ENCODE measurements around the gene RBBP8. TPM values are rescaled to one million over a fixed set of nuclear protein-coding genes. Genes with fewer than 3 reads are reported as not detected.

The RBBP8 gene
- total and polyA plus RNA-seq, 4 donors, result 24.9 to 64.3 (median 32.3) TPM

DNA sequence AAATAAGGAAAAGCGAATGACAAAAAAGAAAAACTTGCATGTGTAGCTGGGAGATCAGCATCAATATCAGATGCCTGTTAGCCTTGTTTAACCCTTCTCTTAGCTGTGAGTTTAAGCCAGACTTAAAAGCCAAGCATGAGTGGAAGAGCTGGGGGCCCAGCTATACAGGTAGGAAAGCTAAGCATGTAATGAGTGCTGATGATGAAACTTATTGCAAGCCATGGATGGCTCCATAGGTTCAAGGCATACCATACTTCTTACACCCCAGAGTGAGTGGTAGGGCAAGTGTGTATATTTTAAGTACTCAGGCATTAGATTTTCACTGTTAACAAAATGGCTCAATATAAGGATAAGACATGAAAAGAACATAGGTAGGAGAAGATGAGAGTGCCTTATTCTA lies 28.0 kb downstream of the RBBP8 start:
- H3K27me3 ChIP-seq (ENCODE audit: control insufficient read depth in 3 of 3, insufficient read depth in 3 of 3, low read length in 2 of 3), result no peaks in the 10 kb centered on the region
- TF ChIP-seq, protein P1, sequence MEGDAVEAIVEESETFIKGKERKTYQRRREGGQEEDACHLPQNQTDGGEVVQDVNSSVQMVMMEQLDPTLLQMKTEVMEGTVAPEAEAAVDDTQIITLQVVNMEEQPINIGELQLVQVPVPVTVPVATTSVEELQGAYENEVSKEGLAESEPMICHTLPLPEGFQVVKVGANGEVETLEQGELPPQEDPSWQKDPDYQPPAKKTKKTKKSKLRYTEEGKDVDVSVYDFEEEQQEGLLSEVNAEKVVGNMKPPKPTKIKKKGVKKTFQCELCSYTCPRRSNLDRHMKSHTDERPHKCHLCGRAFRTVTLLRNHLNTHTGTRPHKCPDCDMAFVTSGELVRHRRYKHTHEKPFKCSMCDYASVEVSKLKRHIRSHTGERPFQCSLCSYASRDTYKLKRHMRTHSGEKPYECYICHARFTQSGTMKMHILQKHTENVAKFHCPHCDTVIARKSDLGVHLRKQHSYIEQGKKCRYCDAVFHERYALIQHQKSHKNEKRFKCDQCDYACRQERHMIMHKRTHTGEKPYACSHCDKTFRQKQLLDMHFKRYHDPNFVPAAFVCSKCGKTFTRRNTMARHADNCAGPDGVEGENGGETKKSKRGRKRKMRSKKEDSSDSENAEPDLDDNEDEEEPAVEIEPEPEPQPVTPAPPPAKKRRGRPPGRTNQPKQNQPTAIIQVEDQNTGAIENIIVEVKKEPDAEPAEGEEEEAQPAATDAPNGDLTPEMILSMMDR (IDR thresholded peaks at IDR 0.05; ENCODE audit: control extremely low read depth, extremely low read depth), result no peak
- H3K27ac ChIP-seq (ENCODE audit: low read depth in 1 of 2, low read length in 1 of 2), result no peak overlapping the region
- DNase-seq (no peak), ATAC-seq (ENCODE audit: insufficient read depth, low FRiP score) (no peak)
- no peak overlapping the region for H3K9ac ChIP-seq (ENCODE audit: insufficient read depth in 1 of 2, low read length in 2 of 2)
- no peaks in the 10 kb centered on the region for H3K9me3 ChIP-seq (ENCODE audit: control insufficient read depth in 4 of 4, insufficient read depth in 3 of 4, low read length in 3 of 4)
- 97% methylated on average over 1 of the region's 1 CpG for WGBS, 2 donors
- H3K4me3 ChIP-seq, result no peak overlapping the region
- H3K36me3 ChIP-seq (ENCODE audit: control insufficient read depth in 4 of 4, insufficient read depth in 4 of 4, low read length in 4 of 4), result peaks cover 0 to 3% (median under 1%) of the 10 kb centered on the region in 4 donors
- H3K4me1 ChIP-seq (ENCODE audit: control insufficient read depth in 5 of 5, insufficient read depth in 5 of 5, low read length in 5 of 5), result no peaks in the 10 kb centered on the region

DNA sequence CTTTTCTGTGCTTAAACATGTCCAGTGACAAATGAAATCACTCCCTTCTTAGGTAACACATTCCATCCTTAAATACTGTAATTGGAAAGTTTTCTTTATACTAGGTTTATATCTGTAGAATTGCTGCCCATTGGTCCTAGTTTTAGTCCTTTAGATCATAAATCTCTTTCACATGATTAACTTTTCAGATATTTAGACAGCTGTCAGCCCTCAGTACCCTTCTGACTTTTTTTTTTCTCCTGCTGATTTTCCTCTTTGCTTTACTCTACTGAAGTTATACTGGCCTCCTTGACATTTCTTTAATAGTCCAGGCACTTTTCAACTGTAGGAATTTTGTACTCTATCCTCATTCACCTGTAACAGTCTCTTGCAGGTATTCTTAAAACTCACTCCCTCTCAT lies 28.9 kb downstream of the RBBP8 start:
- TF ChIP-seq, protein P1 (IDR thresholded peaks at IDR 0.05; ENCODE audit: control extremely low read depth, extremely low read depth), result no peak
- Histone ChIP-seq H3K4me1 (ENCODE audit: control insufficient read depth in 5 of 5, insufficient read depth in 5 of 5, low read length in 5 of 5) (no peaks in the 10 kb centered on the region), H3K4me3 (no peak overlapping the region), H3K27me3 (ENCODE audit: control insufficient read depth in 3 of 3, insufficient read depth in 3 of 3, low read length in 2 of 3) (no peaks in the 10 kb centered on the region), H3K9me3 (ENCODE audit: control insufficient read depth in 4 of 4, insufficient read depth in 3 of 4, low read length in 3 of 4) (no peaks in the 10 kb centered on the region), H3K36me3 (ENCODE audit: control insufficient read depth in 4 of 4, insufficient read depth in 4 of 4, low read length in 4 of 4) (peaks cover 0 to 3% (median 0%) of the 10 kb centered on the region in 4 donors), H3K9ac (ENCODE audit: insufficient read depth in 1 of 2, low read length in 2 of 2) (no peak overlapping the region), H3K27ac (ENCODE audit: low read depth in 1 of 2, low read length in 1 of 2) (no peak overlapping the region)
- no peak for DNase-seq
- ATAC-seq (ENCODE audit: insufficient read depth, low FRiP score), result no peak

DNA sequence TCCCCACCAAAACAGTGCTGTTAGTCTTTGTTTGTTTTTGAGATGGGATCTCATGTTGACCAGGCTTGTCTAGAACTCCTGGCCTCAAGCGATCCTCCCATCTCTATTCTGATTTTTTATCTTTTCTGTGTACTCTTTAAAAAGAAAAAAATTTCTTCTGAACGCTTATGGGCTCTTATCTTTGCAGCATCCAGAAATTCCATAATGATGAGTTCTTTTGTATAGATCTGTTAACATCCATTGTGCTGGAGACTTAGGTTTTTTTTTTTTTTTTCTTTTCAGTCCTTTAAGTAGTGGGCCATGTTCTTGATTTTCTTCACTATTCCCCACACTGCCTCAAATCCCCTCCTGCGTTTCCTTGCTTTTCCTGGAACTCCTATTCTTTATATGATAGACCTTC lies 31.0 kb downstream of the RBBP8 start:
- no peak overlapping the region for H3K4me3 ChIP-seq
- no peak overlapping the region for H3K9ac ChIP-seq (ENCODE audit: insufficient read depth in 1 of 2, low read length in 2 of 2)
- H3K27ac ChIP-seq (ENCODE audit: low read depth in 1 of 2, low read length in 1 of 2), result no peak overlapping the region
- no peaks in the 10 kb centered on the region for H3K9me3 ChIP-seq (ENCODE audit: control insufficient read depth in 4 of 4, insufficient read depth in 3 of 4, low read length in 3 of 4)
- H3K36me3 ChIP-seq (ENCODE audit: control insufficient read depth in 4 of 4, insufficient read depth in 4 of 4, low read length in 4 of 4), result peaks cover 0 to 1% (median 0%) of the 10 kb centered on the region in 4 donors
- TF ChIP-seq, protein P1 (IDR thresholded peaks at IDR 0.05; ENCODE audit: control extremely low read depth, extremely low read depth), result no peak
- ATAC-seq (ENCODE audit: insufficient read depth, low FRiP score) (no peak), DNase-seq (no peak)
- H3K4me1 ChIP-seq (ENCODE audit: control insufficient read depth in 5 of 5, insufficient read depth in 5 of 5, low read length in 5 of 5), result no peaks in the 10 kb centered on the region
- 88 to 95% methylated on average over 3 of the region's 3 CpGs for WGBS, 2 donors
- no peaks in the 10 kb centered on the region for H3K27me3 ChIP-seq (ENCODE audit: control insufficient read depth in 3 of 3, insufficient read depth in 3 of 3, low read length in 2 of 3)

DNA sequence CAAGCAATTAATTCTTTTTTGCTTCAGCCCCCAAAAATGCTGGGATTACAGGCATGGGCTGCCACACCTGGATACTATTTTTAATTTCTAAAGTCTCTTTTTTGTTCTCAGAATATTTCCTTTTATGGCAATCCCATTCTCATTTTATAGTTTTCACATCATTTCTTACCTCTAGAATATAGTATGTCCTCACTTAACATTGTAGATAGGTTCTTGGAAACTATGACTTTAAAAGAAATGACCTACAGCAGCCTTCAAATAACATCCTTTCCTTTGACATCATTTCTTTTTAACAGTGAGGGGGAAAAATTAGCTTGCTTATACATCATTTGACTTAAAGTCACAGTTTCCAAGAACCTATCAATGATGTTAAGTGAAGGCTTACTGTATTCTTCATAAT lies 31.6 kb downstream of the RBBP8 start:
- Histone ChIP-seq H3K27ac (ENCODE audit: low read depth in 1 of 2, low read length in 1 of 2) (no peak overlapping the region), H3K4me3 (no peak overlapping the region), H3K9ac (ENCODE audit: insufficient read depth in 1 of 2, low read length in 2 of 2) (no peak overlapping the region), H3K27me3 (ENCODE audit: control insufficient read depth in 3 of 3, insufficient read depth in 3 of 3, low read length in 2 of 3) (no peaks in the 10 kb centered on the region), H3K4me1 (ENCODE audit: control insufficient read depth in 5 of 5, insufficient read depth in 5 of 5, low read length in 5 of 5) (no peaks in the 10 kb centered on the region), H3K9me3 (ENCODE audit: control insufficient read depth in 4 of 4, insufficient read depth in 3 of 4, low read length in 3 of 4) (no peaks in the 10 kb centered on the region), H3K36me3 (ENCODE audit: control insufficient read depth in 4 of 4, insufficient read depth in 4 of 4, low read length in 4 of 4) (peaks cover 0 to 1% (median under 1%) of the 10 kb centered on the region in 4 donors)
- no peak for ATAC-seq (ENCODE audit: insufficient read depth, low FRiP score)
- DNase-seq, result no peak
- TF ChIP-seq, protein P1 (IDR thresholded peaks at IDR 0.05; ENCODE audit: control extremely low read depth, extremely low read depth), result no peak

Data from lung (tissue), 12 donors.